Measurements from ENCODE around the gene RMI2.

DNA sequence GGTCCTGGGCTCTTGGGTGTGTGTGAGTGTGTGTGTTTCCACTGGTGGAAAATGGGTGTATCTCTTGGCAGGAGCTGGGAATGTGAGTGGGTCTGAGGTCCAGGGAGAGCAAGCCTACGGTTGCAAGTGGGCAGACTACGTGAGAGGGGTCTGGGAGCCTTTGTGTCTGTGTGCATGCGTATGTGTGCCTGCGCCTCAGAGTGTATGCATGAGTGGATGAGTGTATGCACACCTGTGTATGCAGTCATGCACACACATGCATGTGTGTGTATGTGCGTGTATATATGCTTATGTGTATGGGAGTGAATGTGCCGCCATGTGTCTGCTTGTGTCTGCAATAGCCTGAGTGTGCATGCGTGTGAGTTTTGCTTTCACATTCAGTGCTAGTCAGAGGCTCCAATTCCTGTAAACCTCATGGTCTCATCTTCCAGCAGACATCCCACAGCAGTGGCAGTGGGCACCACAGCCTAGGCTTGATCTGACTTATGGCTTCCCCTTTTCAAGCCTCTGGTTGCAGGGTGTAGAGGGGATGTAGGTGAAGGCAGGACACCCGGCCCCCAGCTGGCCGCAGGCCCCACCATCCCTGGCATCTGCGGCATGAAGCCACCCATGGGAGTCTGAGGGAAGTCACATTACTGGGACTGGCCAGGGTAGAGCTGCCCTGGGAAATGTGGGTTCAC is 19.7 kb upstream of the RMI2 start:
- TF ChIP-seq, protein P1, sequence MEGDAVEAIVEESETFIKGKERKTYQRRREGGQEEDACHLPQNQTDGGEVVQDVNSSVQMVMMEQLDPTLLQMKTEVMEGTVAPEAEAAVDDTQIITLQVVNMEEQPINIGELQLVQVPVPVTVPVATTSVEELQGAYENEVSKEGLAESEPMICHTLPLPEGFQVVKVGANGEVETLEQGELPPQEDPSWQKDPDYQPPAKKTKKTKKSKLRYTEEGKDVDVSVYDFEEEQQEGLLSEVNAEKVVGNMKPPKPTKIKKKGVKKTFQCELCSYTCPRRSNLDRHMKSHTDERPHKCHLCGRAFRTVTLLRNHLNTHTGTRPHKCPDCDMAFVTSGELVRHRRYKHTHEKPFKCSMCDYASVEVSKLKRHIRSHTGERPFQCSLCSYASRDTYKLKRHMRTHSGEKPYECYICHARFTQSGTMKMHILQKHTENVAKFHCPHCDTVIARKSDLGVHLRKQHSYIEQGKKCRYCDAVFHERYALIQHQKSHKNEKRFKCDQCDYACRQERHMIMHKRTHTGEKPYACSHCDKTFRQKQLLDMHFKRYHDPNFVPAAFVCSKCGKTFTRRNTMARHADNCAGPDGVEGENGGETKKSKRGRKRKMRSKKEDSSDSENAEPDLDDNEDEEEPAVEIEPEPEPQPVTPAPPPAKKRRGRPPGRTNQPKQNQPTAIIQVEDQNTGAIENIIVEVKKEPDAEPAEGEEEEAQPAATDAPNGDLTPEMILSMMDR (IDR thresholded peaks at IDR 0.05), result no peak
- TF ChIP-seq POLR2A (IDR thresholded peaks at IDR 0.05), result no peak
